Measurements from ENCODE around the gene CCDC78.
A peak's percentile ranks its signal among the peaks of the same experiment; 100 is the strongest.
"Not testable (repeated sequence)": the region's sequence is repeated elsewhere in the genome, so short reads cannot be mapped to it uniquely, and the experiment has no call there.

Gene CCDC78

GRCh38 chr16:760545-761343 lies 34.5 kb upstream of the CCDC78 start, which contains the start of gene MSLN:
Gene MSLN, plus strand, starts transcription at chr16:760734. Its CDS starts 1,947 bp downstream, at chr16:762681.
- 0 out of 2 replicates have a peak, but pooled peaks cover 3% of the 10 kb centered on the region for H3K4me1 ChIP-seq (ENCODE audit: control insufficient read depth, insufficient read depth, low read length)
- H3K4me3 ChIP-seq (ENCODE audit: low read depth, low read length) = no peak within 1 kb of the TSS
- no peak within 1 kb of the TSS for H3K9ac ChIP-seq (ENCODE audit: low read length)
- no peaks in the 10 kb centered on the region for H3K36me3 ChIP-seq (ENCODE audit: control insufficient read depth, insufficient read depth, low read length)
- H3K27ac ChIP-seq (ENCODE audit: low read depth, low read length) = no peak within 1 kb of the TSS
- H3K27me3 ChIP-seq (ENCODE audit: control insufficient read depth, insufficient read depth, low read length) = no peaks in the 10 kb centered on the region
- no peaks in the 10 kb centered on the region for H3K9me3 ChIP-seq (ENCODE audit: control insufficient read depth, insufficient read depth, low read depth, low read length)

DNA sequence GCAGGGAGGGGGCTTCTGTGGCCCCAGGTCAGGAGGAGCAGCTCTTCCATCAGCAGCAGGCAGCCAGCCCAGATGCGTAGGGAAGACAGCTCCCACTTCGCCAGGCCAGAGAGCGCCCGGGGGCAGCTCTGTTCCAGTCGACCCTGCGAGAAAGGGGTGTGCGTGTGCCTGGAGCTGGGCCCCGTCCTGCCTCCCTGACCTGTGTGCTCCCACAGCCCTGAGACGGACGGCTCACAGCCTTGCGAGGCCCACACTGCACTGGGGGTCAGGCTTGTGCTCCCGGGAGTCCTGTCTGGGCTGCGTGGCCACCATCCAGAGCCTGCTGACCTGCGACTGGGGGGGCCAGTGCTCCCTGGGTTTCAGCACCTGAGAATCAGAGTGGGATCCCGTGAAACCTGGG lies 33.8 kb upstream of the CCDC78 start:
- Histone ChIP-seq H3K9me3 (ENCODE audit: control insufficient read depth, insufficient read depth, low read depth, low read length) (no peaks in the 10 kb centered on the region), H3K4me3 (ENCODE audit: low read depth, low read length) (no peak overlapping the region), H3K36me3 (ENCODE audit: control insufficient read depth, insufficient read depth, low read length) (no peaks in the 10 kb centered on the region), H3K27ac (ENCODE audit: low read depth, low read length) (no peak overlapping the region), H3K27me3 (ENCODE audit: control insufficient read depth, insufficient read depth, low read length) (no peaks in the 10 kb centered on the region), H3K4me1 (ENCODE audit: control insufficient read depth, insufficient read depth, low read length) (0 out of 2 replicates have a peak, but pooled peaks cover 3% of the 10 kb centered on the region), H3K9ac (ENCODE audit: low read length) (no peak overlapping the region)

DNA sequence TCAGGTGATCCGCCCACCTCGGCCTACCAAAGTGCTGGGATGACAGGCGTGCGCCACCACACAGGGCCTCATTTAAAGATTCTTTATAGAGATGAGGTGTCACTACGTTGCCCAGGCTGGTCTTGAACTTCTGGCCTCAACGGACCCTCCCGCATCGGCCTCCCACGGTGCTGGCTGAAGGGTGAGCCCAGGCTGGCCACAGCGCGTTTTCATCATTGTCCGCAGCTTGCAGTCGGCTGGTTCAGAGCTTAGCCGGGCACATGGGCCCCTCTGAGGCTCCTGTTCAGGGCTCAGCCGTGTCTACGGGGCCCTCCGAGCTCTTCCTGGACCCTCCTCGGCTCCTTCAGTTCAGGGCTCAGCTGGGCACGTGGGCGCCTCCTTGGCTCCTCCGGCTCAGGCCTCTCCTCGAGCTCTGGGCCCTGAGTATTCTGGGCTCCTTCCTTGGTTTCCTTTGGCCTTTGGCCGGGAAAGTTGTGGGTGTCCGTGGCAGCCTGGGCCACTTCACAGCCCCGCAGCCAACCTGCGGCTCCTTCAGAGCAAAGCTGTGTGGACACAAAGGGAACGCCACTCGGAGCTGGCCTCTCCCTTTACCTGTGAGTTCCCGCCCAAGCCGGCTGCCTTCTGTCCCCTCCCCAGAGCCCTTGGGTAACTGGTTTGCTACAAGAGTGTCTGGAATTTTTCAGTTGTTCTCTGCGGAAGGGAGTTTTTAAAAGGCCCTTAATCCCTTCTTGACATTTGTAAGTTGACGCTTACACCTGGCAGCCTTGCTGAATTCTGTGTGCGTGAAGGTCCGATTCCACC lies 33.1 kb upstream of the CCDC78 start:
- Histone ChIP-seq H3K4me3 (ENCODE audit: low read depth, low read length) (no peak overlapping the region), H3K27me3 (ENCODE audit: control insufficient read depth, insufficient read depth, low read length) (no peaks in the 10 kb centered on the region), H3K27ac (ENCODE audit: low read depth, low read length) (no peak overlapping the region), H3K9me3 (ENCODE audit: control insufficient read depth, insufficient read depth, low read depth, low read length) (no peaks in the 10 kb centered on the region), H3K4me1 (ENCODE audit: control insufficient read depth, insufficient read depth, low read length) (0 out of 2 replicates have a peak, but pooled peaks cover 3% of the 10 kb centered on the region), H3K9ac (ENCODE audit: low read length) (no peak overlapping the region), H3K36me3 (ENCODE audit: control insufficient read depth, insufficient read depth, low read length) (no peaks in the 10 kb centered on the region)

GRCh38 chr16:756428-756827 lies 30.2 kb upstream of the CCDC78 start:
- H3K36me3 ChIP-seq (ENCODE audit: control insufficient read depth, insufficient read depth, low read length) = no peaks in the 10 kb centered on the region
- H3K9me3 ChIP-seq (ENCODE audit: control insufficient read depth, insufficient read depth, low read depth, low read length) = no peaks in the 10 kb centered on the region
- H3K4me3 ChIP-seq (ENCODE audit: low read depth, low read length) = no peak overlapping the region
- no peak overlapping the region for H3K27ac ChIP-seq (ENCODE audit: low read depth, low read length)
- no peak overlapping the region for H3K9ac ChIP-seq (ENCODE audit: low read length)
- H3K4me1 ChIP-seq (ENCODE audit: control insufficient read depth, insufficient read depth, low read length) = peaks cover 13% of the 10 kb centered on the region
- H3K27me3 ChIP-seq (ENCODE audit: control insufficient read depth, insufficient read depth, low read length) = peaks cover 7% of the 10 kb centered on the region; the same call in 1 of the 2 replicates

DNA sequence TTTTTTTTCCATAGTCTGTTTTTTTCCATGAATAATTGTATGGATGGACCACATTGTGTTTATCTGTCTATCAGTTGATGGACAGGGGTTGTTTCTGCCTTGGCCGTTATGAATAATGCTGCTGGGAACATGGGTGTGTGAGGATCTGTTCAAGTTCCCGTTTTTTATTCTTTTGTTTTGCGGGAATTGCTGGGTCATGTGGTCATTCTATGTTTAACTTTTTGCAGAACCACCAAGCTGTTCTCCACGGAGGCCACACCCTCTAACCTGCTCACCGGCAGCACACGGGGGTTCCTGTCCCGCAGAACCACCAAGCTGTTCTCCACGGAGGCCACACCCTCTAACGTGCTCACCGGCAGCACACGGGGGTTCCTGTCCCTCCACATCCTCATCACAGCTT lies 28.4 kb upstream of the CCDC78 start:
- Histone ChIP-seq H3K27me3 (ENCODE audit: control insufficient read depth, insufficient read depth, low read length) (peaks cover 7% of the 10 kb centered on the region; the same call in 1 of the 2 replicates), H3K9me3 (ENCODE audit: control insufficient read depth, insufficient read depth, low read depth, low read length) (no peaks in the 10 kb centered on the region), H3K27ac (ENCODE audit: low read depth, low read length) (no peak overlapping the region), H3K9ac (ENCODE audit: low read length) (no peak overlapping the region), H3K4me3 (ENCODE audit: low read depth, low read length) (no peak overlapping the region), H3K4me1 (ENCODE audit: control insufficient read depth, insufficient read depth, low read length) (peaks cover 19% of the 10 kb centered on the region), H3K36me3 (ENCODE audit: control insufficient read depth, insufficient read depth, low read length) (no peaks in the 10 kb centered on the region)

DNA sequence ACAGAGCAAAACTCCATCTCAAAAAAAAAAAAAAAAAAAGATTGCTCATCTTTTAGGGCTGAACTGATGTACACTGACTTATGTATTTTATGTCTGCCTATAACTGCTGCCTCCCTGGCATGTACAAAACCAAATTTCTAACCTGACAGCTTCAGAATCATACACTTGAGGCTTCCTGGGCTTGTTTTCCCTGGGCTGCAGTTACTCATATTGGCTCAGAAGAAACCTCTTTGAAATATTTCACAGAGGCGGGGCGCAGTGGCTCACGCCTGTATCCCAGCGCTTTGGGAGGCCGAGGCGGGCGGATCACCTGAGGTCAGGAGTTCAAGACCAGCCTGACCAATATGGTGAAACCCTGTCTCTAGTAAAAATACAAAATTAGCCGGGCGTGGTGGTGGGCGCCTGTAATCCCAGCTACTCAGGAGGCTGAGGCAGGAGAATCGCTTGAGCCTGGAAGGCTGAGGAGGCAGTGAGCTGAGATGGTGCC lies 27.9 kb upstream of the CCDC78 start:
- not testable (repeated sequence) for H3K27ac ChIP-seq (ENCODE audit: low read depth, low read length); H3K36me3 ChIP-seq (ENCODE audit: control insufficient read depth, insufficient read depth, low read length); H3K9me3 ChIP-seq (ENCODE audit: control insufficient read depth, insufficient read depth, low read depth, low read length); H3K27me3 ChIP-seq (ENCODE audit: control insufficient read depth, insufficient read depth, low read length); H3K4me3 ChIP-seq (ENCODE audit: low read depth, low read length); H3K9ac ChIP-seq (ENCODE audit: low read length)
- peaks cover 19% of the 10 kb centered on the region for H3K4me1 ChIP-seq (ENCODE audit: control insufficient read depth, insufficient read depth, low read length)

DNA sequence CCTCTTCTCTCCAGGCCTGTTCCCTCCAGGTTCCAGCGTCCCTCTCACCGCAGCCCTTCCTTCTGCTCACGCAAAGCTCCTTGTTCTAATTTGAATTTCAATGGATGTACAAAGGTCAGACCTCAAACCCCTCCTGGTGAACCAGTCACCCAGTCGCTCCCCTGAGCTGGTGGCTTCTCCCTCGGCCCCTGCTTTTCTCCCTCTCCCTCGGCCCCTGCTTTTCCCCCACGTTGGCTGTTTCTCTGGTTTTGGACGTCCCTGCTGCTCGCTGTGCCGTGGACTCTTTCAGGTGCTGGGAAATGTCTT lies 25.7 kb upstream of the CCDC78 start:
- Histone ChIP-seq H3K27ac (ENCODE audit: low read depth, low read length) (no peak overlapping the region), H3K4me3 (ENCODE audit: low read depth, low read length) (peak overlapping the region; percentile 28; the same call in 1 of the 2 replicates), H3K4me1 (ENCODE audit: control insufficient read depth, insufficient read depth, low read length) (peaks cover 19% of the 10 kb centered on the region), H3K27me3 (ENCODE audit: control insufficient read depth, insufficient read depth, low read length) (peaks cover 7% of the 10 kb centered on the region; the same call in 1 of the 2 replicates), H3K36me3 (ENCODE audit: control insufficient read depth, insufficient read depth, low read length) (no peaks in the 10 kb centered on the region), H3K9me3 (ENCODE audit: control insufficient read depth, insufficient read depth, low read depth, low read length) (no peaks in the 10 kb centered on the region), H3K9ac (ENCODE audit: low read length) (no peak overlapping the region)

- Histone ChIP-seq H3K36me3 (ENCODE audit: control insufficient read depth, insufficient read depth, low read length) (no peaks in the 10 kb centered on the region), H3K4me1 (ENCODE audit: control insufficient read depth, insufficient read depth, low read length) (peaks cover 19% of the 10 kb centered on the region), H3K4me3 (ENCODE audit: low read depth, low read length) (peak overlapping the region; percentile 28; the same call in 1 of the 2 replicates), H3K27ac (ENCODE audit: low read depth, low read length) (no peak overlapping the region), H3K27me3 (ENCODE audit: control insufficient read depth, insufficient read depth, low read length) (peaks cover 7% of the 10 kb centered on the region; the same call in 1 of the 2 replicates), H3K9ac (ENCODE audit: low read length) (no peak overlapping the region), H3K9me3 (ENCODE audit: control insufficient read depth, insufficient read depth, low read depth, low read length) (no peaks in the 10 kb centered on the region)
Measured at GRCh38 chr16:751152-752006, 25.1 kb upstream of the CCDC78 start.

DNA sequence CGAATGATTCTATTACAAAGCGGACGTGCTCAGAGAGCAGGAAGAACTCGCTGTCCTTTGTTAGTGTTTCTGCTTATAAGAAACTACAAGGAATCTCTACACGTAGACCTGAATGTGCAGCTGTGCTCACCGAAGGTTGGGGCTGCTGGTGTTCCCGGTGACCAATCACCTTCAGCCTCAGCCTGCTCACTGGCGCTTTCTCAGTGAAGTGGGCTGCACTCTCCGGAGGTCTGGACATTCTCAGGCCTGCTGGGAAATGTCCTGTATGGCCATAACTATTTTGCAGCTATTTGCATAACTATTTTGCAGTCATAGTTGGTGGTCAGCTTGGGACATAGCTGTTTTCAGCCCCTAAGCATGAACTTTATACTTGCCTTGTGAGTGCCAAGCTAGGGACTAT lies 24.2 kb upstream of the CCDC78 start:
- Histone ChIP-seq H3K4me3 (ENCODE audit: low read depth, low read length) (no peak overlapping the region), H3K9me3 (ENCODE audit: control insufficient read depth, insufficient read depth, low read depth, low read length) (no peaks in the 10 kb centered on the region), H3K4me1 (ENCODE audit: control insufficient read depth, insufficient read depth, low read length) (peaks cover 19% of the 10 kb centered on the region), H3K36me3 (ENCODE audit: control insufficient read depth, insufficient read depth, low read length) (no peaks in the 10 kb centered on the region), H3K27ac (ENCODE audit: low read depth, low read length) (no peak overlapping the region), H3K27me3 (ENCODE audit: control insufficient read depth, insufficient read depth, low read length) (peaks cover 7% of the 10 kb centered on the region; the same call in 1 of the 2 replicates), H3K9ac (ENCODE audit: low read length) (no peak overlapping the region)

- Histone ChIP-seq H3K27ac (ENCODE audit: low read depth, low read length) (no peak overlapping the region), H3K36me3 (ENCODE audit: control insufficient read depth, insufficient read depth, low read length) (no peaks in the 10 kb centered on the region), H3K27me3 (ENCODE audit: control insufficient read depth, insufficient read depth, low read length) (peaks cover 7% of the 10 kb centered on the region; the same call in 1 of the 2 replicates), H3K9ac (ENCODE audit: low read length) (no peak overlapping the region), H3K9me3 (ENCODE audit: control insufficient read depth, insufficient read depth, low read depth, low read length) (no peaks in the 10 kb centered on the region), H3K4me3 (ENCODE audit: low read depth, low read length) (no peak overlapping the region), H3K4me1 (ENCODE audit: control insufficient read depth, insufficient read depth, low read length) (peaks cover 19% of the 10 kb centered on the region)
Measured at GRCh38 chr16:749010-749409, 22.8 kb upstream of the CCDC78 start.

Measured in HUES6 (cell line).